K562 (cell line): ENCODE data around the gene FARSA. TPM values are rescaled to one million over a fixed set of nuclear protein-coding genes. Genes with fewer than 3 reads are reported as not detected.
A peak's percentile ranks its signal among the peaks of the same experiment; 100 is the strongest.

Experiments
- BHLHE40 ChIP-seq: IDR thresholded peaks from 2 replicates; pipeline ENCODE4 v1.6.1; 2011; ENCODE audit warnings: low read length, improper control_type of control experiment
- BRCA1 ChIP-seq, 2 experiments: fragments of 450-650 bp in 1 of 2; sonication (generic) in 1 of 2; formaldehyde crosslinking in 1 of 2; IDR thresholded peaks; 2 replicates each; pipeline versions ENCODE4 v1.5.0 to v1.6.1; 2017 to 2020; ENCODE audit warnings: mild to moderate bottlenecking in 1 of 2, missing genetic modification reagents in 1 of 2
- CHAMP1 ChIP-seq: fragments of 450-650 bp; IDR thresholded peaks from 2 replicates; pipeline ENCODE4 v1.6.1; 2016; ENCODE audit warnings: mild to moderate bottlenecking
- CHD1 ChIP-seq: fragments of 200-600 bp; sonication (generic); IDR thresholded peaks from one replicate; pipeline ENCODE4 v1.6.1; 2012; ENCODE audit warnings: mild to moderate bottlenecking, moderate library complexity, low read length, inconsistent platforms
- ELF2 ChIP-seq: fragments of 250-450 bp; sonication (Bioruptor Pico); IDR thresholded peaks from 2 replicates; pipeline ENCODE4 v1.5.0; 2021; ENCODE audit warnings: mild to moderate bottlenecking
- ELK1 ChIP-seq: sonication (generic); formaldehyde crosslinking; IDR thresholded peaks from 2 replicates; pipeline ENCODE4 v1.8.1; 2022; ENCODE audit warnings: missing genetic modification reagents
- ETS1 ChIP-seq: conservative IDR thresholded peaks from 2 replicates; pipeline ENCODE4 v1.6.1; 2011; ENCODE audit warnings: low read depth, mild to moderate bottlenecking, low read length; ENCODE audit not compliant: control insufficient read depth
- FOXK2 ChIP-seq, 2 experiments: fragments of 450-650 bp; IDR thresholded peaks in 1 of 2; conservative IDR thresholded peaks in 1 of 2; 2 replicates each; pipeline ENCODE4 v1.6.1; 2016; ENCODE audit warnings: low read depth in 2 of 2, mild to moderate bottlenecking in 1 of 2
- NEUROD1 ChIP-seq: fragments of 150-350 bp; IDR thresholded peaks from 2 replicates; pipeline ENCODE4 v1.6.1; 2014; ENCODE audit warnings: borderline replicate concordance, low read length, low read depth; ENCODE audit not compliant: partially characterized antibody
- PHF21A ChIP-seq: fragments of 450-650 bp; IDR thresholded peaks from 2 replicates; pipeline ENCODE4 v1.6.1; 2017; ENCODE audit warnings: low read depth, borderline replicate concordance
- PURB ChIP-seq: sonication (generic); formaldehyde crosslinking; IDR thresholded peaks from 2 replicates; pipeline ENCODE4 v1.9.0; 2021; ENCODE audit warnings: low read depth, mild to moderate bottlenecking, missing genetic modification reagents
- SMAD4 ChIP-seq: fragments of 250-450 bp; sonication (Bioruptor Pico); conservative IDR thresholded peaks from 2 replicates; pipeline ENCODE4 v1.8.0; 2021; ENCODE audit warnings: inconsistent platforms, mild to moderate bottlenecking, moderate library complexity
- TFE3 ChIP-seq: fragments of 450-650 bp; formaldehyde crosslinking; IDR thresholded peaks from 2 replicates; pipeline ENCODE4 v1.4.0; 2020; ENCODE audit warnings: mild to moderate bottlenecking, mixed read lengths
- THRA ChIP-seq: fragments of 450-650 bp; IDR thresholded peaks from 2 replicates; pipeline ENCODE4 v1.6.1; 2017; ENCODE audit warnings: mild to moderate bottlenecking, moderate library complexity
- ZBTB1 ChIP-seq: sonication (generic); formaldehyde crosslinking; IDR thresholded peaks from 2 replicates; pipeline ENCODE4 v1.8.1; 2023; ENCODE audit warnings: missing genetic modification reagents, low read depth, mild to moderate bottlenecking, borderline replicate concordance
- ZBTB34 ChIP-seq: fragments of 250-450 bp; sonication (Bioruptor Pico); IDR thresholded peaks from 2 replicates; pipeline ENCODE4 v1.8.0; 2021; ENCODE audit warnings: mild to moderate bottlenecking, moderate library complexity
- ZNF324 ChIP-seq: fragments of 250-450 bp; sonication (Bioruptor Pico); IDR thresholded peaks from 2 replicates; pipeline ENCODE4 v1.4.0; 2020; ENCODE audit warnings: mild to moderate bottlenecking
- ZSCAN32 ChIP-seq: fragments of 450-650 bp; formaldehyde crosslinking; IDR thresholded peaks from 2 replicates; pipeline ENCODE4 v1.4.0; 2020; ENCODE audit warnings: mild to moderate bottlenecking, moderate library complexity
- polyA plus RNA-seq, 8 experiments: library from polyadenylated mRNA; depleted of rRNA in 4 of 8; stranded (reverse) in 5 of 8; unstranded in 3 of 8; fragments of >200 nt; fragmentation: Nextera tagmentation in 2 of 8; fragmentation: Illumina TruSeq in 1 of 8; extraction: Ambion mirVana in 2 of 8; extraction: Trizol in 1 of 8; gene quantifications; 2 replicates each; pipeline versions ENCODE4 v1.2.1 to v1.2.3, GENCODE V29; 2011 to 2014; ENCODE audit warnings: inconsistent platforms in 1 of 8, missing spikeins in 1 of 8
- total RNA-seq, 7 experiments: library from RNA; depleted of rRNA in 6 of 7; stranded (reverse); fragments of >200 nt in 6 of 7; fragmentation: Illumina TruSeq in 2 of 7; extraction: Trizol in 2 of 7; gene quantifications; 2 replicates each; pipeline versions ENCODE4 v1.2.1 to v1.2.3, GENCODE V29; 2011 to 2021; ENCODE audit warnings: low replicate concordance in 1 of 7

Gene FARSA
- total and polyA plus RNA-seq, 9 of the 15 experiments (the other 6 are each of a cell fraction or from before 2014, with no cell fraction given), result 25.2 to 237 (median 89.6) TPM

GRCh38 chr19:12881172-12881808, 52.2 kb downstream of the FARSA start, which contains the start of gene DNASE2 (continued):
- TF ChIP-seq ZNF324 (CRISPR knock-in tag), result no peak
- TF ChIP-seq THRA, result no peak
- TF ChIP-seq ZBTB1 (CRISPR knock-in tag), result peak; percentile 29; the same call in 1 of the 2 replicates
- TF ChIP-seq ELK1 (CRISPR knock-in tag), result no peak
- peak; percentile 48 for TF ChIP-seq BHLHE40
- peak in 1 of 2 experiments; percentile 63; a peak in 2 of 4 replicates for TF ChIP-seq FOXK2 (conservative IDR thresholded peaks at IDR 0.05 in 1 of 2, IDR thresholded peaks at IDR 0.05 in 1 of 2; ENCODE audit: low read depth in 2 of 2)
- TF ChIP-seq CHD1, result no peak
- TF ChIP-seq CHAMP1, result no peak
- TF ChIP-seq TFE3 (CRISPR knock-in tag), result peak; percentile 36; the same call in 1 of the 2 replicates
- peak; percentile 72; the same call in 1 of the 2 replicates for TF ChIP-seq ELF2 (CRISPR knock-in tag)
- 0 out of 2 replicates have a peak, but pooled peaks have one; percentile 50 for TF ChIP-seq SMAD4 (CRISPR knock-in tag)
- no peak for TF ChIP-seq ZSCAN32
- no peak for TF ChIP-seq ZBTB34 (CRISPR knock-in tag)
- no peak for TF ChIP-seq NEUROD1
- TF ChIP-seq PHF21A, result no peak
- no peak for TF ChIP-seq PURB
- no peak for TF ChIP-seq BRCA1 (IDR thresholded peaks at IDR 0.05)
- TF ChIP-seq BRCA1 (CRISPR knock-in tag; IDR thresholded peaks at IDR 0.05), result no peak
- TF ChIP-seq ETS1, result no peak
